NCI-H2107 treated with DMSO at 0.1 percent for 48 hours (cell line): Measurements from ENCODE around the gene OR4C5.
"Not testable (repeated sequence)": the region's sequence is repeated elsewhere in the genome, so short reads cannot be mapped to it uniquely, and the experiment has no call there.

Experiments
- DNase-seq: peaks from one replicate; lab custom pipeline; 2025; ENCODE audit not compliant: unreplicated experiment; lab: John Stamatoyannopoulos, UW

OR4C5 gene

DNA sequence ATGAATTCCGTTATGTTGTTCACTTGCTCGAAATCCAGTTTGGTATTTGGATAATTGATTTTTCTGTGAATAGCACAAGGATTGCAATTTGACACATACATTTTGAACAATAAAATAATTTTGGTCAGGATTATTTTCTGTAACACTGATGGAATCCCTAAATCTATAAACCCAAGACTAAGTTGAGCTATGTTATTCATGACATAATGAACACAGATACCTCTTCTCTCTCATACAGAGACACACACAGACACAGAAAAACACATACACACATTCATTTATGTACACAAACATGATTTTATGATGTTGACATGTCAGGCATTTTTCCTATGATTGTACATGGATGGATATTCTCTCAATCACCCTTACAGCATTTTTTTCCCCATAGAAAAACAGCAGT, at the start of gene OR4C5:
OR4C5 (minus strand) TSS at position 101 of the 400 bp plus-strand sequence; CDS start at position 101, 0 bp downstream.
- DNase-seq = no peak

DNA sequence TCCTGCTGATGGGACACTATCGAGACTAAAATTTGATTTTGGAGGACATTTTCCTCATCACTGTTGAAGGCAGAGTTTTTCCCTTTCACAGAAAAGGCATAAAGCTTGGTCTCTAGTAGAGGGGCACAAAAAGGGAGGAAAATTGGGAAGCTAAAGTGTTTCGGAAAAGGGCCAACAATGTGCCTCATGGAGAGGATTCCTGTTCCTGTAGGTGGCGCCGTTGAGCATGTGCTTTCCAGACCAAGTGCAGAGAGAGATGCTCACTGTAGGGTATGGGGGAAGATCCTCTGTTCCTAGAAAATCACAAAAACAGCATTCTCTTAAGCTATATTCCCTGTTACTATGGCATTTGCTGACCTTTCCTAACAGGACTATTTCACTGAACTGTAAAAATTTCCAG, 18.4 kb upstream of the OR4C5 start:
- DNase-seq = no peak

DNA sequence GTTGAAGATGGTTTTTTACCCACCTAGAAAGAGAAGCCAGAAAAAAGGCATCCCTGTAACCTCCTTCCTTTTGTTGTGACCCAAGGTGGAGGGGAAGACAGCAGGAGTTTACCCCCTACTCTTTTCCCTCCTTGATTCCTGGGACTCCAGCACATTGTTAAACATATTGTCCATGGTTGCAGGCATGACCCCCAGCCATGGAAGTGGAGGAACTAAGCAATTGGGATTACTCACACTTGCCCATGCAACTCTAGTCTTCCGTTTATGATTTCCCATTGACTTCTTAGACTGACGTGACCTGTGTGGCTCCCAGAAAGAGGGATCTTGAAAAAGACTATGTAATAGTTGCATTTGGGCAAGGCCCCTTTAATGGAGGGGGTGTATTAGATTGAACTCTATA, 17.9 kb upstream of the OR4C5 start:
- DNase-seq = not testable (repeated sequence)

DNA sequence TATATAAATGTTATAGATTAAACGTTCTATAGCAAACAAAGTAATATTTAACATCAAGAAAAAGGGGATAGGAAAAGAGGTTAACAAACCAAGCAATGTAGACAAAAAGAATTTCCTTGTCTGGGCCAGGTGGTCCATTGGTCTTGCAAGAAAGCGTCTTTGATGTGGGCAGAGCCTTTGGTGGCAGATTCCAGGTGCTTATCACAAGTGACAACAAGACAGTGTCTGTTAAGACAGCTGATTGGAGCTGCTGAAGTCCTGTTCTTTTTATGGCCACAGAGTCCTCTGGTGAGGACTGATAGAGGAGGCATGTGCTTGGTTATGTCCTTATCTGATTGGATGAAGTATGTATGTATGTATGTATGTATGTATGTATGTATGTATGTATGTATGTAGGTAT, 5.0 kb downstream of the OR4C5 start:
- not testable (repeated sequence) for DNase-seq

DNA sequence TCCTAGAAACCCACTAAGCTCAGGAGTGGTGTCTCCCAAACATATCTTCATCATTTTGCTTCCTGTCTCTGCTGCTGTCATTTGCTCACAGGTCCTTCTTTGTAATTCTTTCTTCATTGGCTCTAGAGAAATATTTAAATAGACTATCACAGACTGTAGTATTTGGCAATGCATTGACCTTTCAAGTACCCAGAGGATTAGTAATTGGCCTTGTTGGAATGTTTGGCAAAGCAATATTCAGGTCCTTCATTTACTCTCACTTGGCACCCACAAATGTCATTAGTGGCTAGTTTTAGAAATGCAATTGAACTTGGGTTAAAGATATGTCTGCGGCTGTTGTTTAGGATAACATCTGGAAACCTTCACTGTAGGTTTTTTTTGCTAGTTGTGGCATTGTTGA, 11.6 kb downstream of the OR4C5 start:
- no peak for DNase-seq

DNA sequence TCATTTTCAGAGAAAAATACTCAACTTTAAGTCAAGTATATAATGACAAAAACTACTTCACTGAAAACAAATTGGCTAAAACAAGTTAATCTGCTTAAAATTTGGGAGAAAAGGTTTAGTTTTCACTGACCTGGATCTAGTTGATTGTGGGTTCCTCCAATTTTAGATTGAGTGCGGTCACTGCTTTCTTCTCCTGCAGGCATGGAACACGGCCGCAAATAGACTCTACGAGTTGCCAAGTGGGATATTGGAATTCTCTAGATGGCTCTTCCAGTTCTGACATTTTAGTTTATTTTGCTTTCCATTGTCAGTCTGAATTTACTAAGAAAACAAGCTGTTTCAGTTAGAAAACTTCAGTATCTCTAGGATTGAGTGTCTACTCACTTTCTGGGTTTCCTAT, 12.3 kb downstream of the OR4C5 start:
- DNase-seq = no peak

DNA sequence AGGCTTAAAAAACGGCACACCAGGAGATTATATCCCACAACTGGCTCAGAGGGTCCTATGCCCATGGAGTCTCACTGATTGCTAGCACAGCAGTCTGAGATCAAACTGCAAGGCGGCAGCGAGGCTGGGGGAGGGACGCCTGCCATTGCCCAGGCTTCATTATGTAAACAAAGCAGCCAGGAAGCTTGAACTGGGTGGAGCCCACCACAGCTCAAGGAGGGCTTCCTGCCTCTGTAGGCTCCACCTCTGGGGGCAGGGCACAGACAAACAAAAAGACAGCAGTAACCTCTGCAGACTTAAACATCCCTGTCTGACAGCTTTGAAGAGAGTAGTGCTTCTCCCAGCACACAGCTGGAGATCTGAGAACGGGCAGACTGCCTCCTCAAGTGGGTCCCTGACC, 20.0 kb downstream of the OR4C5 start:
- not testable (repeated sequence) for DNase-seq

- DNase-seq = not testable (repeated sequence)
Observed at GRCh38 chr11:48342505-48342904, 23.8 kb downstream of the OR4C5 start.

- DNase-seq = no peak
Observed at GRCh38 chr11:48341466-48341865, 24.8 kb downstream of the OR4C5 start.

- DNase-seq = not testable (repeated sequence)
Observed at GRCh38 chr11:48324620-48325019, 41.6 kb downstream of the OR4C5 start, which contains the start of gene OR4C3. Gene OR4C3, plus strand, starts transcription at chr11:48324920. Its CDS starts 102 bp downstream, at chr11:48325022.

DNA sequence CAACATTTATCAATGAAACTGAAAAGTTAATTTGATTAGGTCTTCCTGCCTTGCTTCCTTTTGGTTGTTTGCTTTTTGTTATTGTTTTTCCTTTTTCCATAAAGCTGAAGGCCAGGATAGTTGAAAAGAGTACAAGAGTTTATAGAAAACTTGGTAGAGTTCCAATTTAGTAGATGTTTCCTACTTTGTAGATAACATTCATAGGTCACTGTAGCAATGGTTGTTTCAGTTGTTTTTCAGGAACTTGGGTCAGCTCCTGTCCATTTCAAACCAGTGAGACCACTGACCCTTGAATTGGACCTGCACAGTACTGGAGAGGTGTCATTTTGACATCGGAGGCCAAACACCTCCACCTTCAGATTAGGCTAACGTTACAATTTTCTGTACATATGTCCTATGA, 46.5 kb downstream of the OR4C5 start:
- DNase-seq = not testable (repeated sequence)
